ENCODE results near the gene DIPK2A.

Gene DIPK2A

DNA sequence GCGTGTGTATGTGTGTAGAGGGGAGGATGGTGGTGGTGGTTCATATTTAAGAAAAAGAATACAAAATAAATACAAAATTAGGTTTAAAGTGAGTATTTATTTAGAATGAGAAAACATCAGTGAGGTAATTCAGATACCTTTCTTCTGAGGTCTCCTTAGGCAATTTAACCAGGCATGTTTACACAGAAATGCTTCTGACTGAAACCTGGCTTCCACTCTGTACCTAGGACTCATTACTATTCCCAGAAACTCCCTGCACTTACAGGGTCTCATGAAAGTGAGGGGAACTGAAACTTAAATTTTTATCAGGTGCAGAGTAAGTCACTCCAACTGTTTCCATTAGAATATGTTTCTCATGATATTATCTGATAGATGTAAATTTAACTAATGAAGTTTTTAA is 10.3 kb upstream of the DIPK2A start:
- TF ChIP-seq, protein P1, sequence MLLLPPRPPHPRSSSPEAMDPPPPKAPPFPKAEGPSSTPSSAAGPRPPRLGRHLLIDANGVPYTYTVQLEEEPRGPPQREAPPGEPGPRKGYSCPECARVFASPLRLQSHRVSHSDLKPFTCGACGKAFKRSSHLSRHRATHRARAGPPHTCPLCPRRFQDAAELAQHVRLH (tag by site-specific recombination; IDR thresholded peaks at IDR 0.05) = no peak
- TF ChIP-seq ZNF266 (tag by site-specific recombination; IDR thresholded peaks at IDR 0.05; ENCODE audit: low read depth) (no peak), SETDB1 (IDR thresholded peaks at IDR 0.05; ENCODE audit: insufficient read length, low read length) (no peak), ZNF416 (tag by site-specific recombination; IDR thresholded peaks at IDR 0.05) (no peak), ZNF24 (tag by site-specific recombination; IDR thresholded peaks at IDR 0.05) (no peak), ZNF169 (tag by site-specific recombination; IDR thresholded peaks at IDR 0.05) (no peak), ZNF239 (tag by site-specific recombination; IDR thresholded peaks at IDR 0.05) (no peak), ZNF211 (tag by site-specific recombination; IDR thresholded peaks at IDR 0.05; ENCODE audit: low read depth) (no peak), MYNN (tag by site-specific recombination; IDR thresholded peaks at IDR 0.05; ENCODE audit: borderline replicate concordance) (no peak), YY2 (tag by site-specific recombination; IDR thresholded peaks at IDR 0.05) (no peak), ZNF48 (tag by site-specific recombination; IDR thresholded peaks at IDR 0.05) (no peak)
- TF ChIP-seq, protein P2, sequence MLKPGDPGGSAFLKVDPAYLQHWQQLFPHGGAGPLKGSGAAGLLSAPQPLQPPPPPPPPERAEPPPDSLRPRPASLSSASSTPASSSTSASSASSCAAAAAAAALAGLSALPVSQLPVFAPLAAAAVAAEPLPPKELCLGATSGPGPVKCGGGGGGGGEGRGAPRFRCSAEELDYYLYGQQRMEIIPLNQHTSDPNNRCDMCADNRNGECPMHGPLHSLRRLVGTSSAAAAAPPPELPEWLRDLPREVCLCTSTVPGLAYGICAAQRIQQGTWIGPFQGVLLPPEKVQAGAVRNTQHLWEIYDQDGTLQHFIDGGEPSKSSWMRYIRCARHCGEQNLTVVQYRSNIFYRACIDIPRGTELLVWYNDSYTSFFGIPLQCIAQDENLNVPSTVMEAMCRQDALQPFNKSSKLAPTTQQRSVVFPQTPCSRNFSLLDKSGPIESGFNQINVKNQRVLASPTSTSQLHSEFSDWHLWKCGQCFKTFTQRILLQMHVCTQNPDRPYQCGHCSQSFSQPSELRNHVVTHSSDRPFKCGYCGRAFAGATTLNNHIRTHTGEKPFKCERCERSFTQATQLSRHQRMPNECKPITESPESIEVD (tag by site-specific recombination; IDR thresholded peaks at IDR 0.05) = no peak
- TF ChIP-seq, protein P3, sequence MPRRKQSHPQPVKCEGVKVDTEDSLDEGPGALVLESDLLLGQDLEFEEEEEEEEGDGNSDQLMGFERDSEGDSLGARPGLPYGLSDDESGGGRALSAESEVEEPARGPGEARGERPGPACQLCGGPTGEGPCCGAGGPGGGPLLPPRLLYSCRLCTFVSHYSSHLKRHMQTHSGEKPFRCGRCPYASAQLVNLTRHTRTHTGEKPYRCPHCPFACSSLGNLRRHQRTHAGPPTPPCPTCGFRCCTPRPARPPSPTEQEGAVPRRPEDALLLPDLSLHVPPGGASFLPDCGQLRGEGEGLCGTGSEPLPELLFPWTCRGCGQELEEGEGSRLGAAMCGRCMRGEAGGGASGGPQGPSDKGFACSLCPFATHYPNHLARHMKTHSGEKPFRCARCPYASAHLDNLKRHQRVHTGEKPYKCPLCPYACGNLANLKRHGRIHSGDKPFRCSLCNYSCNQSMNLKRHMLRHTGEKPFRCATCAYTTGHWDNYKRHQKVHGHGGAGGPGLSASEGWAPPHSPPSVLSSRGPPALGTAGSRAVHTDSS (tag by site-specific recombination; IDR thresholded peaks at IDR 0.05) = no peak
- TF ChIP-seq, protein P4, sequence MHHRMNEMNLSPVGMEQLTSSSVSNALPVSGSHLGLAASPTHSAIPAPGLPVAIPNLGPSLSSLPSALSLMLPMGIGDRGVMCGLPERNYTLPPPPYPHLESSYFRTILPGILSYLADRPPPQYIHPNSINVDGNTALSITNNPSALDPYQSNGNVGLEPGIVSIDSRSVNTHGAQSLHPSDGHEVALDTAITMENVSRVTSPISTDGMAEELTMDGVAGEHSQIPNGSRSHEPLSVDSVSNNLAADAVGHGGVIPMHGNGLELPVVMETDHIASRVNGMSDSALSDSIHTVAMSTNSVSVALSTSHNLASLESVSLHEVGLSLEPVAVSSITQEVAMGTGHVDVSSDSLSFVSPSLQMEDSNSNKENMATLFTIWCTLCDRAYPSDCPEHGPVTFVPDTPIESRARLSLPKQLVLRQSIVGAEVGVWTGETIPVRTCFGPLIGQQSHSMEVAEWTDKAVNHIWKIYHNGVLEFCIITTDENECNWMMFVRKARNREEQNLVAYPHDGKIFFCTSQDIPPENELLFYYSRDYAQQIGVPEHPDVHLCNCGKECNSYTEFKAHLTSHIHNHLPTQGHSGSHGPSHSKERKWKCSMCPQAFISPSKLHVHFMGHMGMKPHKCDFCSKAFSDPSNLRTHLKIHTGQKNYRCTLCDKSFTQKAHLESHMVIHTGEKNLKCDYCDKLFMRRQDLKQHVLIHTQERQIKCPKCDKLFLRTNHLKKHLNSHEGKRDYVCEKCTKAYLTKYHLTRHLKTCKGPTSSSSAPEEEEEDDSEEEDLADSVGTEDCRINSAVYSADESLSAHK (tag by site-specific recombination; IDR thresholded peaks at IDR 0.05) = no peak
- TF ChIP-seq, protein P5, sequence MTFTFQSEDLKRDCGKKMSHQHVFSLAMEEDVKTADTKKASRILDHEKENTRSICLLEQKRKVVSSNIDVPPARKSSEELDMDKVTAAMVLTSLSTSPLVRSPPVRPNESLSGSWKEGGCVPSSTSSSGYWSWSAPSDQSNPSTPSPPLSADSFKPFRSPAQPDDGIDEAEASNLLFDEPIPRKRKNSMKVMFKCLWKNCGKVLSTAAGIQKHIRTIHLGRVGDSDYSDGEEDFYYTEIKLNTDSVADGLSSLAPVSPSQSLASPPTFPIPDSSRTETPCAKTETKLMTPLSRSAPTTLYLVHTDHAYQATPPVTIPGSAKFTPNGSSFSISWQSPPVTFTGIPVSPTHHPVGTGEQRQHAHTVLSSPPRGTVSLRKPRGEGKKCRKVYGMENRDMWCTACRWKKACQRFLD (tag by site-specific recombination; IDR thresholded peaks at IDR 0.05) = no peak
- TF ChIP-seq, protein P6, sequence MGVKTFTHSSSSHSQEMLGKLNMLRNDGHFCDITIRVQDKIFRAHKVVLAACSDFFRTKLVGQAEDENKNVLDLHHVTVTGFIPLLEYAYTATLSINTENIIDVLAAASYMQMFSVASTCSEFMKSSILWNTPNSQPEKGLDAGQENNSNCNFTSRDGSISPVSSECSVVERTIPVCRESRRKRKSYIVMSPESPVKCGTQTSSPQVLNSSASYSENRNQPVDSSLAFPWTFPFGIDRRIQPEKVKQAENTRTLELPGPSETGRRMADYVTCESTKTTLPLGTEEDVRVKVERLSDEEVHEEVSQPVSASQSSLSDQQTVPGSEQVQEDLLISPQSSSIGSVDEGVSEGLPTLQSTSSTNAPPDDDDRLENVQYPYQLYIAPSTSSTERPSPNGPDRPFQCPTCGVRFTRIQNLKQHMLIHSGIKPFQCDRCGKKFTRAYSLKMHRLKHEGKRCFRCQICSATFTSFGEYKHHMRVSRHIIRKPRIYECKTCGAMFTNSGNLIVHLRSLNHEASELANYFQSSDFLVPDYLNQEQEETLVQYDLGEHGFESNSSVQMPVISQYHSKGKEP (tag by site-specific recombination; IDR thresholded peaks at IDR 0.05) = no peak
- TF ChIP-seq, protein P7, sequence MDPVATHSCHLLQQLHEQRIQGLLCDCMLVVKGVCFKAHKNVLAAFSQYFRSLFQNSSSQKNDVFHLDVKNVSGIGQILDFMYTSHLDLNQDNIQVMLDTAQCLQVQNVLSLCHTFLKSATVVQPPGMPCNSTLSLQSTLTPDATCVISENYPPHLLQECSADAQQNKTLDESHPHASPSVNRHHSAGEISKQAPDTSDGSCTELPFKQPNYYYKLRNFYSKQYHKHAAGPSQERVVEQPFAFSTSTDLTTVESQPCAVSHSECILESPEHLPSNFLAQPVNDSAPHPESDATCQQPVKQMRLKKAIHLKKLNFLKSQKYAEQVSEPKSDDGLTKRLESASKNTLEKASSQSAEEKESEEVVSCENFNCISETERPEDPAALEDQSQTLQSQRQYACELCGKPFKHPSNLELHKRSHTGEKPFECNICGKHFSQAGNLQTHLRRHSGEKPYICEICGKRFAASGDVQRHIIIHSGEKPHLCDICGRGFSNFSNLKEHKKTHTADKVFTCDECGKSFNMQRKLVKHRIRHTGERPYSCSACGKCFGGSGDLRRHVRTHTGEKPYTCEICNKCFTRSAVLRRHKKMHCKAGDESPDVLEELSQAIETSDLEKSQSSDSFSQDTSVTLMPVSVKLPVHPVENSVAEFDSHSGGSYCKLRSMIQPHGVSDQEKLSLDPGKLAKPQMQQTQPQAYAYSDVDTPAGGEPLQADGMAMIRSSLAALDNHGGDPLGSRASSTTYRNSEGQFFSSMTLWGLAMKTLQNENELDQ (tag by site-specific recombination; IDR thresholded peaks at IDR 0.05; ENCODE audit: low read depth) = no peak
- Histone ChIP-seq H3K4me3 (ENCODE audit: low read depth, low read length) (no peak overlapping the region), H3K27ac (ENCODE audit: extremely low read depth, low read depth, low read length) (no peak overlapping the region), H3K9me3 (ENCODE audit: control insufficient read depth, insufficient read depth, low read depth, low read length) (no peaks in the 10 kb centered on the region), H3K4me1 (ENCODE audit: control insufficient read depth, insufficient read depth, low read length) (no peaks in the 10 kb centered on the region), H3K36me3 (ENCODE audit: control insufficient read depth in 2 of 2, insufficient read depth in 1 of 2, low read length in 2 of 2) (no peaks in the 10 kb centered on the region)
- CTCF ChIA-PET = interaction anchor here (0.5 kb wide), 1 partner anchor 699 kb away, joined by 3 read pairs; no protein-coding TSS in a partner anchor
- POLR2A ChIA-PET = no interaction called here
